ENCODE data around the gene CHEK1.
"Not testable (repeated sequence)": the region's sequence is repeated elsewhere in the genome, so short reads cannot be mapped to it uniquely, and the experiment has no call there.

Gene CHEK1

GRCh38 chr11:125624756-125625213 is at the start of gene CHEK1:
CHEK1 (plus strand) TSS chr11:125625163; CDS start chr11:125626769, 1,606 bp downstream.
- Histone ChIP-seq H3K4me3 (ENCODE audit: low read length) (peak within 1 kb of the TSS; percentile 60), H3K9ac (ENCODE audit: low read length) (peak within 1 kb of the TSS; percentile 86), H3K4me1 (ENCODE audit: control insufficient read depth, insufficient read depth, low read length) (peaks cover 7% of the 10 kb centered on the region), H3K9me3 (ENCODE audit: control insufficient read depth, low read length) (no peaks in the 10 kb centered on the region), H3K36me3 (ENCODE audit: control insufficient read depth, insufficient read depth, low read length) (peaks cover 1% of the 10 kb centered on the region), H3K27me3 (ENCODE audit: control insufficient read depth, insufficient read depth, low read length) (no peaks in the 10 kb centered on the region)

- not testable (repeated sequence) for H3K27me3 ChIP-seq (ENCODE audit: control insufficient read depth, insufficient read depth, low read length); H3K9ac ChIP-seq (ENCODE audit: low read length); H3K4me3 ChIP-seq (ENCODE audit: low read length); H3K9me3 ChIP-seq (ENCODE audit: control insufficient read depth, low read length); H3K4me1 ChIP-seq (ENCODE audit: control insufficient read depth, insufficient read depth, low read length); H3K36me3 ChIP-seq (ENCODE audit: control insufficient read depth, insufficient read depth, low read length)
Measured at GRCh38 chr11:125577181-125577580, 47.8 kb upstream of the CHEK1 start.

- Histone ChIP-seq H3K4me1 (ENCODE audit: control insufficient read depth, insufficient read depth, low read length) (no peaks in the 10 kb centered on the region), H3K9me3 (ENCODE audit: control insufficient read depth, low read length) (no peaks in the 10 kb centered on the region), H3K9ac (ENCODE audit: low read length) (no peak overlapping the region), H3K4me3 (ENCODE audit: low read length) (no peak overlapping the region), H3K36me3 (ENCODE audit: control insufficient read depth, insufficient read depth, low read length) (peaks cover 4% of the 10 kb centered on the region), H3K27me3 (ENCODE audit: control insufficient read depth, insufficient read depth, low read length) (no peaks in the 10 kb centered on the region)
Measured at GRCh38 chr11:125578783-125579182, 46.2 kb upstream of the CHEK1 start.

GRCh38 chr11:125579811-125580210 is 45.2 kb upstream of the CHEK1 start:
- H3K9me3 ChIP-seq (ENCODE audit: control insufficient read depth, low read length): no peaks in the 10 kb centered on the region
- no peak overlapping the region for H3K9ac ChIP-seq (ENCODE audit: low read length)
- no peaks in the 10 kb centered on the region for H3K27me3 ChIP-seq (ENCODE audit: control insufficient read depth, insufficient read depth, low read length)
- no peak overlapping the region for H3K4me3 ChIP-seq (ENCODE audit: low read length)
- H3K4me1 ChIP-seq (ENCODE audit: control insufficient read depth, insufficient read depth, low read length): no peaks in the 10 kb centered on the region
- peaks cover 4% of the 10 kb centered on the region for H3K36me3 ChIP-seq (ENCODE audit: control insufficient read depth, insufficient read depth, low read length)

- peaks cover 4% of the 10 kb centered on the region for H3K36me3 ChIP-seq (ENCODE audit: control insufficient read depth, insufficient read depth, low read length)
Measured at GRCh38 chr11:125583496-125583895, 41.5 kb upstream of the CHEK1 start.

GRCh38 chr11:125585487-125585886 is 39.5 kb upstream of the CHEK1 start:
- no peaks in the 10 kb centered on the region for H3K9me3 ChIP-seq (ENCODE audit: control insufficient read depth, low read length)
- no peaks in the 10 kb centered on the region for H3K36me3 ChIP-seq (ENCODE audit: control insufficient read depth, insufficient read depth, low read length)
- no peaks in the 10 kb centered on the region for H3K27me3 ChIP-seq (ENCODE audit: control insufficient read depth, insufficient read depth, low read length)
- H3K9ac ChIP-seq (ENCODE audit: low read length): no peak overlapping the region
- H3K4me1 ChIP-seq (ENCODE audit: control insufficient read depth, insufficient read depth, low read length): no peaks in the 10 kb centered on the region
- H3K4me3 ChIP-seq (ENCODE audit: low read length): no peak overlapping the region

More at GRCh38 chr11:125583496-125583895, 41.5 kb upstream of the CHEK1 start:
- no peaks in the 10 kb centered on the region for H3K9me3 ChIP-seq (ENCODE audit: control insufficient read depth, low read length)
- no peaks in the 10 kb centered on the region for H3K27me3 ChIP-seq (ENCODE audit: control insufficient read depth, insufficient read depth, low read length)
- H3K9ac ChIP-seq (ENCODE audit: low read length): no peak overlapping the region
- H3K4me1 ChIP-seq (ENCODE audit: control insufficient read depth, insufficient read depth, low read length): no peaks in the 10 kb centered on the region
- no peak overlapping the region for H3K4me3 ChIP-seq (ENCODE audit: low read length)

- Histone ChIP-seq H3K36me3 (ENCODE audit: control insufficient read depth, insufficient read depth, low read length) (no peaks in the 10 kb centered on the region), H3K9ac (ENCODE audit: low read length) (no peak overlapping the region), H3K4me1 (ENCODE audit: control insufficient read depth, insufficient read depth, low read length) (peaks cover 4% of the 10 kb centered on the region), H3K4me3 (ENCODE audit: low read length) (no peak overlapping the region), H3K9me3 (ENCODE audit: control insufficient read depth, low read length) (no peaks in the 10 kb centered on the region), H3K27me3 (ENCODE audit: control insufficient read depth, insufficient read depth, low read length) (no peaks in the 10 kb centered on the region)
Measured at GRCh38 chr11:125586623-125587022, 38.3 kb upstream of the CHEK1 start.

GRCh38 chr11:125587480-125587879 is 37.5 kb upstream of the CHEK1 start:
- no peak overlapping the region for H3K4me3 ChIP-seq (ENCODE audit: low read length)
- H3K27me3 ChIP-seq (ENCODE audit: control insufficient read depth, insufficient read depth, low read length): no peaks in the 10 kb centered on the region
- no peak overlapping the region for H3K9ac ChIP-seq (ENCODE audit: low read length)
- H3K36me3 ChIP-seq (ENCODE audit: control insufficient read depth, insufficient read depth, low read length): no peaks in the 10 kb centered on the region
- H3K9me3 ChIP-seq (ENCODE audit: control insufficient read depth, low read length): no peaks in the 10 kb centered on the region
- peaks cover 5% of the 10 kb centered on the region for H3K4me1 ChIP-seq (ENCODE audit: control insufficient read depth, insufficient read depth, low read length)

GRCh38 chr11:125588505-125588904 is 36.5 kb upstream of the CHEK1 start:
- Histone ChIP-seq H3K36me3 (ENCODE audit: control insufficient read depth, insufficient read depth, low read length) (no peaks in the 10 kb centered on the region), H3K9me3 (ENCODE audit: control insufficient read depth, low read length) (no peaks in the 10 kb centered on the region), H3K4me1 (ENCODE audit: control insufficient read depth, insufficient read depth, low read length) (peaks cover 8% of the 10 kb centered on the region), H3K4me3 (ENCODE audit: low read length) (no peak overlapping the region), H3K9ac (ENCODE audit: low read length) (no peak overlapping the region), H3K27me3 (ENCODE audit: control insufficient read depth, insufficient read depth, low read length) (no peaks in the 10 kb centered on the region)

- Histone ChIP-seq H3K4me1 (ENCODE audit: control insufficient read depth, insufficient read depth, low read length) (peaks cover 10% of the 10 kb centered on the region), H3K9me3 (ENCODE audit: control insufficient read depth, low read length) (no peaks in the 10 kb centered on the region), H3K27me3 (ENCODE audit: control insufficient read depth, insufficient read depth, low read length) (no peaks in the 10 kb centered on the region), H3K4me3 (ENCODE audit: low read length) (peak overlapping the region; percentile 65), H3K9ac (ENCODE audit: low read length) (peak overlapping the region; percentile 88), H3K36me3 (ENCODE audit: control insufficient read depth, insufficient read depth, low read length) (no peaks in the 10 kb centered on the region)
Measured at GRCh38 chr11:125591649-125592304, 33.2 kb upstream of the CHEK1 start.

GRCh38 chr11:125592305-125593113 is 32.5 kb upstream of the CHEK1 start, which contains the start of gene STT3A:
STT3A (plus strand) TSS chr11:125592852; CDS start chr11:125595916, 3,064 bp downstream.
- H3K4me1 ChIP-seq (ENCODE audit: control insufficient read depth, insufficient read depth, low read length): peaks cover 10% of the 10 kb centered on the region
- H3K36me3 ChIP-seq (ENCODE audit: control insufficient read depth, insufficient read depth, low read length): no peaks in the 10 kb centered on the region
- no peaks in the 10 kb centered on the region for H3K27me3 ChIP-seq (ENCODE audit: control insufficient read depth, insufficient read depth, low read length)
- H3K9me3 ChIP-seq (ENCODE audit: control insufficient read depth, low read length): no peaks in the 10 kb centered on the region
- peak within 1 kb of the TSS; percentile 89 for H3K9ac ChIP-seq (ENCODE audit: low read length)
- peak within 1 kb of the TSS; percentile 83 for H3K4me3 ChIP-seq (ENCODE audit: low read length)

- no peaks in the 10 kb centered on the region for H3K36me3 ChIP-seq (ENCODE audit: control insufficient read depth, insufficient read depth, low read length)
- H3K27me3 ChIP-seq (ENCODE audit: control insufficient read depth, insufficient read depth, low read length): no peaks in the 10 kb centered on the region
- peaks cover 10% of the 10 kb centered on the region for H3K4me1 ChIP-seq (ENCODE audit: control insufficient read depth, insufficient read depth, low read length)
- H3K4me3 ChIP-seq (ENCODE audit: low read length): peak overlapping the region; percentile 83
- H3K9me3 ChIP-seq (ENCODE audit: control insufficient read depth, low read length): no peaks in the 10 kb centered on the region
- peak overlapping the region; percentile 89 for H3K9ac ChIP-seq (ENCODE audit: low read length)
Measured at GRCh38 chr11:125593114-125593820, 31.7 kb upstream of the CHEK1 start.
